Measurements from ENCODE around the gene SCARB1.

Gene SCARB1

GRCh38 chr12:124740691-124741137 is 123.0 kb downstream of the SCARB1 start:
- in situ Hi-C loops (cut with HindIII; ENCODE audit: low sequenced_read_pairs) = no loop called here
- TF ChIP-seq, protein P1, sequence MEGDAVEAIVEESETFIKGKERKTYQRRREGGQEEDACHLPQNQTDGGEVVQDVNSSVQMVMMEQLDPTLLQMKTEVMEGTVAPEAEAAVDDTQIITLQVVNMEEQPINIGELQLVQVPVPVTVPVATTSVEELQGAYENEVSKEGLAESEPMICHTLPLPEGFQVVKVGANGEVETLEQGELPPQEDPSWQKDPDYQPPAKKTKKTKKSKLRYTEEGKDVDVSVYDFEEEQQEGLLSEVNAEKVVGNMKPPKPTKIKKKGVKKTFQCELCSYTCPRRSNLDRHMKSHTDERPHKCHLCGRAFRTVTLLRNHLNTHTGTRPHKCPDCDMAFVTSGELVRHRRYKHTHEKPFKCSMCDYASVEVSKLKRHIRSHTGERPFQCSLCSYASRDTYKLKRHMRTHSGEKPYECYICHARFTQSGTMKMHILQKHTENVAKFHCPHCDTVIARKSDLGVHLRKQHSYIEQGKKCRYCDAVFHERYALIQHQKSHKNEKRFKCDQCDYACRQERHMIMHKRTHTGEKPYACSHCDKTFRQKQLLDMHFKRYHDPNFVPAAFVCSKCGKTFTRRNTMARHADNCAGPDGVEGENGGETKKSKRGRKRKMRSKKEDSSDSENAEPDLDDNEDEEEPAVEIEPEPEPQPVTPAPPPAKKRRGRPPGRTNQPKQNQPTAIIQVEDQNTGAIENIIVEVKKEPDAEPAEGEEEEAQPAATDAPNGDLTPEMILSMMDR (IDR thresholded peaks at IDR 0.05; ENCODE audit: low read depth, low read length) = peak; percentile 20
- no peak overlapping the region for H3K4me3 ChIP-seq (ENCODE audit: low read depth, low read length)
- DNase-seq (ENCODE audit: low read depth, low spot score) = no peak

DNA sequence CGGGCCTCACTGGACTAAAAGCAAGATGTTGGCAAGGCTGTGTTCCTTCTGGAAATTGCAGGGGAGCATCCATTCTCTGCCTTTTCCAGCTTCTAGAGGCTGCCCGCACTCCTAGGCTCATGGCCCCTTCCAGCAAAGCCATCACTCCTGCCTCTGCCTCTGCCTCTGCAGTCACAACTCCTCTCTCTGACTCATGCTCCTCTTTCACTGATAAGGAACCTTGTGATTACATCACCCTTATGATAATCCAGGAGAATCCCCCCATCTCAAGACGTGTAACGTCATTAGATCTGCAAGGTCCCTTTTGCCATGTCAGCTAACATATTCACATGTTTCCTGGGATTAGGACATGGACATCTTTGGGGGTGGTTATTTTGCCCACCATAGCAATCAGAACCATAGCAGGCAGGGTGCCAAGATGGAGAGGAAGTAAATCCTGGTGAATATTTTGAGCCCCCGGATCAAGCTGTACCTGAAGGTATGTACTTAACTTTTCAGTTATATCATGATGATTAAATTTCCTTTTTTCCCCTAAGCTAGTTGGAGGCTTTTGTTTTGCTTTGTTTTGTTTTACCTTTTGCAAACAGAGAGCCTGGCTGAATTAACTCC is 123.6 kb downstream of the SCARB1 start:
- no peak overlapping the region for H3K4me3 ChIP-seq (ENCODE audit: low read depth, low read length)
- in situ Hi-C loops (cut with HindIII; ENCODE audit: low sequenced_read_pairs) = no loop called here
- DNase-seq (ENCODE audit: low read depth, low spot score) = no peak
- TF ChIP-seq, protein P1 (IDR thresholded peaks at IDR 0.05; ENCODE audit: low read depth, low read length) = no peak

DNA sequence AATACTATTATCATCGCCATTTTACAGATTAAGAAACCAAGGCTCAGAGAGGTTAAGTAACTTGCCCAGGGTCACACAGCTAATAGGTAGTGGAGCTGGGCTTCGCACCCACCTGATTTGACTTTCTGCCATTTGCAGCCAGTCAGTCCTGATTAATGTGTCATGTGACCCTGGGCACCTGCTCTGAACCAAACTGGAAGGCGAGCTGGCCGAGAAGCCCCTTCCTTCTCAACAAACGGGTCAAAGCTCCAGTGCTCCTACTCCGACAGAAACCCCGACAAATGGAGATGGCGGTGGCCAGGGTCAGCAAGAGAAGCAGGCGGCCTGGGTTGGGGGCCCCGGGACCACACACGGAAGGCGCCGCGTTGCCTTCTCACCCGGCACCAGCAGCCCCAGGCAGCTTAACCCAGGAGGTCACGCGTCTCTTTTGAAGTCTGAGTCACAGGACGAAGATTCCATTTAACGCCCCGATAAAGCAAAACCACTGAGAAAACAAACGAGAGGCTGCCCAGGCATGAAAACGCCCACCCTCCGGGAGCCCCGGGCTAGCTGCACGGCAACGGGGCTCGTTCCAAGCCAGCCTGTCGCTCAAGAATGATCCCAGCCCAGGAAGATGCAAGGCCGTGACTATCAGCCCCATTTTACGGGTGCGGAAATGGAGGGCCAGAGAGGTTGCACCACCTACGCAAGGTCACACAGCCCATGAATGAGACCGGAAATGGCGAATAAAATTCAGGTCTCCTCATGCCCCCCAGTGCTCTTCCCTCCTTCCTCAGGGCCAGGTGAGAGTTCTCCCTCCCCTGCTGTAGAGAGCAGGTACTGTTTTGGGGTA is 124.8 kb downstream of the SCARB1 start:
- TF ChIP-seq, protein P1 (IDR thresholded peaks at IDR 0.05; ENCODE audit: low read depth, low read length) = no peak
- DNase-seq (ENCODE audit: low read depth, low spot score) = peak; percentile 92
- H3K4me3 ChIP-seq (ENCODE audit: low read depth, low read length) = no peak overlapping the region
- in situ Hi-C loops (cut with HindIII; ENCODE audit: low sequenced_read_pairs) = no loop called here

GRCh38 chr12:124737772-124738635 is 125.7 kb downstream of the SCARB1 start:
- in situ Hi-C loops (cut with HindIII; ENCODE audit: low sequenced_read_pairs) = no loop called here
- no peak for DNase-seq (ENCODE audit: low read depth, low spot score)
- TF ChIP-seq, protein P1 (IDR thresholded peaks at IDR 0.05; ENCODE audit: low read depth, low read length) = no peak
- H3K4me3 ChIP-seq (ENCODE audit: low read depth, low read length) = no peak overlapping the region

GRCh38 chr12:124737040-124737419 is 126.6 kb downstream of the SCARB1 start:
- H3K4me3 ChIP-seq (ENCODE audit: low read depth, low read length) = no peak overlapping the region
- DNase-seq (ENCODE audit: low read depth, low spot score) = peak; percentile 69
- in situ Hi-C loops (cut with HindIII; ENCODE audit: low sequenced_read_pairs) = no loop called here
- TF ChIP-seq, protein P1 (IDR thresholded peaks at IDR 0.05; ENCODE audit: low read depth, low read length) = no peak

All from astrocyte of the spinal cord (primary cell).